ENCODE measurements around the gene MAGI2. TPM values are rescaled to one million over a fixed set of nuclear protein-coding genes. Genes with fewer than 3 reads are reported as not detected.

The MAGI2 gene
- total and polyA plus RNA-seq, 2 donors from 2014 or later, result 4.4 to 9.0 TPM

DNA sequence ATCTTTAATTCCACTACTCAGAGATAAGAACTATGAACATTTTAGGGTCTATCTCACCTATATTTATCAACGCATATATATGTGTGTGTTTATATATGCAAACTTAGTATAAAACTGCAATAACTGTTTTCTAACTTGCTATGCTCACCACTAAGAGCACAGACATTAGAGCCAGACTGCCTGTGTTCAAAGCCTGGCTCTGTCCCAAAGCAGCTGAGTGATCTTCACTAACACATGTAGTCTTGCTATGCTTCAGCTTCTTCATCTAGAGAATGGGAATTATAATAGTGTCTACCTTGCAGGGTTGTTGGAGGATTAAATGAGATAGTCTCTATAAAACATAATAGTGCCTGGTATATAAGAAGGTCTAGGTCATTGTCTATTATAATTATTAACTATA lies 165.5 kb downstream of the MAGI2 start:
- intact Hi-C loops (cut with DNase I), result no loop called here
- Histone ChIP-seq H3K36me3 (ENCODE audit: control insufficient read depth in 2 of 3, insufficient read depth in 3 of 3, low read length in 3 of 3) (no peaks in the 10 kb centered on the region), H3K9me3 (ENCODE audit: control insufficient read depth in 2 of 3, insufficient read depth in 1 of 3, low read length in 3 of 3) (no peaks in the 10 kb centered on the region), H3K27ac (ENCODE audit: low read depth in 2 of 2, low read length in 2 of 2) (no peak overlapping the region), H3K4me3 (ENCODE audit: low read length in 3 of 3) (no peak overlapping the region), H3K9ac (ENCODE audit: low read length in 3 of 3) (no peak overlapping the region), H3K4me1 (ENCODE audit: control insufficient read depth in 2 of 3, insufficient read depth in 2 of 3, low read depth in 1 of 3, low read length in 3 of 3) (no peaks in the 10 kb centered on the region), H3K27me3 (ENCODE audit: control insufficient read depth, insufficient read depth, low read length) (no peaks in the 10 kb centered on the region)
- FAIRE-seq (no peak), DNase-seq (no peak)
- TF ChIP-seq, protein P1, sequence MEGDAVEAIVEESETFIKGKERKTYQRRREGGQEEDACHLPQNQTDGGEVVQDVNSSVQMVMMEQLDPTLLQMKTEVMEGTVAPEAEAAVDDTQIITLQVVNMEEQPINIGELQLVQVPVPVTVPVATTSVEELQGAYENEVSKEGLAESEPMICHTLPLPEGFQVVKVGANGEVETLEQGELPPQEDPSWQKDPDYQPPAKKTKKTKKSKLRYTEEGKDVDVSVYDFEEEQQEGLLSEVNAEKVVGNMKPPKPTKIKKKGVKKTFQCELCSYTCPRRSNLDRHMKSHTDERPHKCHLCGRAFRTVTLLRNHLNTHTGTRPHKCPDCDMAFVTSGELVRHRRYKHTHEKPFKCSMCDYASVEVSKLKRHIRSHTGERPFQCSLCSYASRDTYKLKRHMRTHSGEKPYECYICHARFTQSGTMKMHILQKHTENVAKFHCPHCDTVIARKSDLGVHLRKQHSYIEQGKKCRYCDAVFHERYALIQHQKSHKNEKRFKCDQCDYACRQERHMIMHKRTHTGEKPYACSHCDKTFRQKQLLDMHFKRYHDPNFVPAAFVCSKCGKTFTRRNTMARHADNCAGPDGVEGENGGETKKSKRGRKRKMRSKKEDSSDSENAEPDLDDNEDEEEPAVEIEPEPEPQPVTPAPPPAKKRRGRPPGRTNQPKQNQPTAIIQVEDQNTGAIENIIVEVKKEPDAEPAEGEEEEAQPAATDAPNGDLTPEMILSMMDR (IDR thresholded peaks at IDR 0.05; ENCODE audit: borderline replicate concordance, extremely low read depth, insufficient read depth), result no peak

DNA sequence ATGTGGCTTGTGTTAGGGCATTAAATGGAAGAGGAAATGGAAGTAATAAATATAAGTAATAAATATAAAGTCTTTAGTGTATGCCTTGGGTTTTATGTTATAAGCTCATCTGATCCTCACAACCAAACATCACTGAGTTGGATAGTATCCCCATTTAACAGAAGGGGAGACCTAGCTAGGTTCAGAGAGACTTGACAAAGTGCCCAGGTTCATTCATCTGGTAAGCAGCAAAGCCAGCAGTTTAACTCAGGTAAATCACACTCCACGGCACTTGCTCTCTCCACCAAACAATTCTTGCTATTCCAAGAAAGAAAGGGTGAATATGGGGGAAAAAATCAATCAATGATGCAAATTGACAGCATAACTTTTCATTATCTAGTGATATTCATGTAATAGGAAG lies 167.3 kb downstream of the MAGI2 start:
- Histone ChIP-seq H3K36me3 (ENCODE audit: control insufficient read depth in 2 of 3, insufficient read depth in 3 of 3, low read length in 3 of 3) (no peaks in the 10 kb centered on the region), H3K9me3 (ENCODE audit: control insufficient read depth in 2 of 3, insufficient read depth in 1 of 3, low read length in 3 of 3) (no peaks in the 10 kb centered on the region), H3K27me3 (ENCODE audit: control insufficient read depth, insufficient read depth, low read length) (no peaks in the 10 kb centered on the region), H3K9ac (ENCODE audit: low read length in 3 of 3) (no peak overlapping the region), H3K27ac (ENCODE audit: low read depth in 2 of 2, low read length in 2 of 2) (no peak overlapping the region), H3K4me1 (ENCODE audit: control insufficient read depth in 2 of 3, insufficient read depth in 2 of 3, low read depth in 1 of 3, low read length in 3 of 3) (no peaks in the 10 kb centered on the region), H3K4me3 (ENCODE audit: low read length in 3 of 3) (no peak overlapping the region)
- no peak for FAIRE-seq
- intact Hi-C loops (cut with DNase I), result no loop called here
- no peak for DNase-seq
- TF ChIP-seq, protein P1 (IDR thresholded peaks at IDR 0.05; ENCODE audit: borderline replicate concordance, extremely low read depth, insufficient read depth), result no peak

DNA sequence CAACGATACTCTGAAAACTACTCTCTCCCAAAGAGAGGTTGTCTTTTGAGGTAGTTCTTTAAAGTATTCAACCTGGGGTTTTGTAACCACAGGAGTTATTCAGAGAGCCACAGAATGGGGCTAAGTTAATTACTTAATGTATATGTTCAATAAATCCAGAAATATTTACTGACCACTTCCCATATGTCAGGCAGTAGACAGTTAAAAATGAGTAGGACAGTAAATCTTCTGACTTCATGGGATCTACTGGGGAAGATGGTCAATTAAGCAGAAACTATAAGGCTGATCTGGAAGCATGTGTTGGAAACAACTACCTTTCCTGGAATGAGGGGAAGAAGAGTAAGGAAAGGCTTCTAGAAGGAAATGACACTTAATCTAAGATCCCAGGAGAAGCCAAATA lies 167.7 kb downstream of the MAGI2 start:
- DNase-seq (no peak), FAIRE-seq (no peak)
- TF ChIP-seq, protein P1 (IDR thresholded peaks at IDR 0.05; ENCODE audit: borderline replicate concordance, extremely low read depth, insufficient read depth), result no peak
- Histone ChIP-seq H3K36me3 (ENCODE audit: control insufficient read depth in 2 of 3, insufficient read depth in 3 of 3, low read length in 3 of 3) (no peaks in the 10 kb centered on the region), H3K9me3 (ENCODE audit: control insufficient read depth in 2 of 3, insufficient read depth in 1 of 3, low read length in 3 of 3) (no peaks in the 10 kb centered on the region), H3K27ac (ENCODE audit: low read depth in 2 of 2, low read length in 2 of 2) (no peak overlapping the region), H3K4me3 (ENCODE audit: low read length in 3 of 3) (no peak overlapping the region), H3K9ac (ENCODE audit: low read length in 3 of 3) (no peak overlapping the region), H3K27me3 (ENCODE audit: control insufficient read depth, insufficient read depth, low read length) (no peaks in the 10 kb centered on the region), H3K4me1 (ENCODE audit: control insufficient read depth in 2 of 3, insufficient read depth in 2 of 3, low read depth in 1 of 3, low read length in 3 of 3) (no peaks in the 10 kb centered on the region)
- intact Hi-C loops (cut with DNase I), result no loop called here

DNA sequence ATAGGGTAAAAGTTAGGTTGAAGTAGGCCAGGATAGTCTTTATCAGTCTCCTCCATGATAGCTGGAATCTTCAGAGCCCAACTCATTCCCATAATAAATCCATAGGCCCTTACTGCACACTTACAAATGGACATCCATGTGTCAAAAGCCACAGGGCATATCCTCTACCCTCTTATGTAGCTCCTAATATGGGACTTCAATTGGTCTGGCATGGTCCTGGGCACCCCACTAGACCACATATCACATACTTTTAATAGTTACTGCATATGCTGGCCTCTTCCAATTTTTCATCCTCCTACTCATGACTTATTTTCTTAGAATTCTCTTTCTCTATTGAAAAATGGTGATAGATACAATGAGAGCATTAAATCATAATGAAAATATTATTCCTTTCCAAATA lies 169.3 kb downstream of the MAGI2 start:
- Histone ChIP-seq H3K4me1 (ENCODE audit: control insufficient read depth in 2 of 3, insufficient read depth in 2 of 3, low read depth in 1 of 3, low read length in 3 of 3) (no peaks in the 10 kb centered on the region), H3K9me3 (ENCODE audit: control insufficient read depth in 2 of 3, insufficient read depth in 1 of 3, low read length in 3 of 3) (no peaks in the 10 kb centered on the region), H3K4me3 (ENCODE audit: low read length in 3 of 3) (no peak overlapping the region), H3K27ac (ENCODE audit: low read depth in 2 of 2, low read length in 2 of 2) (no peak overlapping the region), H3K36me3 (ENCODE audit: control insufficient read depth in 2 of 3, insufficient read depth in 3 of 3, low read length in 3 of 3) (no peaks in the 10 kb centered on the region), H3K9ac (ENCODE audit: low read length in 3 of 3) (no peak overlapping the region), H3K27me3 (ENCODE audit: control insufficient read depth, insufficient read depth, low read length) (no peaks in the 10 kb centered on the region)
- FAIRE-seq (no peak), DNase-seq (no peak)
- TF ChIP-seq, protein P1 (IDR thresholded peaks at IDR 0.05; ENCODE audit: borderline replicate concordance, extremely low read depth, insufficient read depth), result no peak
- intact Hi-C loops (cut with DNase I), result no loop called here
